Fibroblast of skin of back (primary cell): ENCODE results near the gene COPS3.

Experiments
- DNase-seq: peaks from one replicate; pipeline ENCODE4 v3.0.0-alpha.2; 2013

Gene COPS3

DNA sequence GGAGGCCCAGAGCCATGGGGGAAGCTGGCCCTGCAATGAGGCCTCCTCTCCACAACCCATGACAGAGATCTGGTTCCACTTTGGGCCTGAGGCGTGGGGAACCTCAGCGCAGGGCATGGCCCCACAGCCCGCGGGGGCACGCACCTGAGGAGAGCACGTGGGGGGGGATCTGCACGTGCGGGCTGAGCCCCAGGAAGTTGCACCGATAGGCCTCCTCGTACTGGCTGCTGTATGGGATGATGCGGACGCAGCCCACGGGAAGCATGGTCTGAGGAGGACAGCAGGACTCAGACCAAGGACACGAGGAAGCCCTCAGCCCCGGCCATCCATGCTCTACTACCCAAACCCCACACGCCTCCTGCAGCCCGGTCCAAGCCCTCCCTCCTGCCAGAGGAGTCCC, 64.8 kb downstream of the COPS3 start:
- DNase-seq, result no peak

GRCh38 chr17:17215575-17215974, 65.5 kb downstream of the COPS3 start:
- no peak for DNase-seq

- no peak for DNase-seq
Observed at GRCh38 chr17:17214646-17215436, 66.2 kb downstream of the COPS3 start.

DNA sequence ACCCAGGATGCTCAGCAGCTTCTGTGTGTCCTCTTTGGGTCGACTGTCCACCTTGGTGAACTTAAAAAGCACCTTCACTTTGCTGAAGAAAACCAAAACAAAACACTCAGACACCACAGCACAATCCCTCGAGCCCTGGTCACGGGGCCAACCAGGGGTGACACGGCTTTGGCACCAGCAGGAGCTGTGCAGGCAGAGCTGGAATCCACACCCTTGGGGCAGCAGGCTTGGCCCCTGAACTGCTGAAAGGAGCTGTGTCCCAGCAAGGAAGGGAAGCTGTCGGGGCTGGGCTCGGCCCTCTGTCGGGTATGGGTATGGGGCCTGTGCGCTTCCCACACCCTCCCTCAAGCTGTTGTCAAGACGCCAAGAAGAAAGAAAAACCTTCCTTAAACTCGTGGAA, 67.3 kb downstream of the COPS3 start:
- DNase-seq, result no peak

GRCh38 chr17:17207998-17208397, 73.0 kb downstream of the COPS3 start:
- DNase-seq, result no peak

- DNase-seq, result no peak
Observed at GRCh38 chr17:17206913-17207335, 74.1 kb downstream of the COPS3 start.

DNA sequence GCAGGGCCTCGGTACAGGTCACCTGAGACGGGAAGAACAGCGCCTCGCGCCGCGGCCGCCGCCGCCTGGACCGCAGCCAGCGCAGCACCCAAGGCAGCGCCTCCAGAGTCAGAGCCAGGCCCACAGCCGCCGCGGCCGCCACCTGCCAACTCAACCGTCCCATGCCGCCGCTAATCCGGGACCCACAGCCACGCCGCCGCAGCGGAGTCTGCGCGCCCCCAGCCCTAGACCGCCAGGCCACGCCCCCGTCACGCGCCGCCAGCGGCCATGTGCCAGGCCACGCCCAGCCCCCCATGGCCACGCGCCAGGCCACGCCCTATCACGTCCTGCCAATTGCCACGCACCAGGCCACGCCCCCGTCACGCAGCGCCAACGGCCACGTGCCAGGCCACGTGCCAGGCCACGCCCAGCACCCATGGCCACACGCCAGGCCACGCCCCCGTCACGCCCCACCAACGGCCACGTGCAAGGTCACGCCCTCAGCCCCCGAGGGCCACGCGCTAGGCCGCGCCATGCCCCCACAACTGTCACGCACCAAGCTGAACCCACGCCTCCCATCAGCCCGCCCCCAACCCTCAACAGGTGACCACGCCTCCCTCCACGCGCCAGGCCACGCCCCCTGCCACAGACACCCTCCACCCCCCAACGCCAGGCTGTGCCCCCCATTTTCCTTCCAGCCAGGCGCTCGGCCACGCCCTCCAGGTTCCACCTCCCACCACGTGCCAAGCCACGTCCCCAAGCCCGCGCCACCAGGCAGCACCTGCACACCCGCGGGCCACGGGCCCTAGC, 74.7 kb downstream of the COPS3 start, which contains the start of gene PLD6:
Gene PLD6, minus strand, starts transcription at position 210 of the 789 bp plus-strand sequence. Its CDS starts 47 bp downstream, at position 163.
- DNase-seq, result peak; percentile 30

DNA sequence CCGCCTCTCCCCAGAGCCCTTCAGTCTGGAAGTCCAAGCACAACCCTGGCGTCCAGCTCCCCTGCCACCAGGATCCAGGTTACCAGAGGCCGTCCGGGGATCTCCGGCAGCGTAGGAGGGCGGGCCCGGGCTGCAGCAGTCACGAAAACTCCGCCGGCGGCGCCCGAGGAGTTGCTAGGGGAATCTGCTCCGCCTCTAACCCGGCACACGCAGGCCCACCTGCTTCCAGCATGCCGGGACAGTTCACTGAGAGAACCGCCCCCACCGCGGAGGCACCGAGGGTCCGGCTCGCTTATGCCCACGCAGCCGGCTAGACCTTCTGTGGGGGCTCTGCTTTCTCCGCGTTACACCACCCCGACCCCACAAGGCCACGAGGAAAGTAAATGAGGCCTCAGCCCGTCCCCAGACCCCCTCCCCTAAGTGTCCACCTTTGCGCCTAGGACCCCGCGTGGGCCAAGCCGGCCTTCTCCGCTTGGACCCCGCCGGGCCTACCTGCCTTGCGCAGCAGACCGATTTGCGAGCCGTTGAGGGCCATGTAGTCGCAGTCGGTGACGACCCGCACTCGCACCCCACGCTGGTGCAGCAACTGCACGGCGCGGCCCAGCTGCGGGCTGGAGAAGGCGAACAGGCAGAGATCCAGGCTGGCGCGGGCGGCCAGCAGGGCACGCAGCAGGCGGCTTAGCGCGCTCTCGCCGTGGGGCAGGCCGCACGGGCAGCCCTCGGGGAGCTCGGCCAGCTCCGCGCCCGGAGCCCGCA, 75.5 kb downstream of the COPS3 start:
- DNase-seq, result peak; percentile 17

GRCh38 chr17:17204635-17205231, 76.3 kb downstream of the COPS3 start:
- DNase-seq, result no peak

DNA sequence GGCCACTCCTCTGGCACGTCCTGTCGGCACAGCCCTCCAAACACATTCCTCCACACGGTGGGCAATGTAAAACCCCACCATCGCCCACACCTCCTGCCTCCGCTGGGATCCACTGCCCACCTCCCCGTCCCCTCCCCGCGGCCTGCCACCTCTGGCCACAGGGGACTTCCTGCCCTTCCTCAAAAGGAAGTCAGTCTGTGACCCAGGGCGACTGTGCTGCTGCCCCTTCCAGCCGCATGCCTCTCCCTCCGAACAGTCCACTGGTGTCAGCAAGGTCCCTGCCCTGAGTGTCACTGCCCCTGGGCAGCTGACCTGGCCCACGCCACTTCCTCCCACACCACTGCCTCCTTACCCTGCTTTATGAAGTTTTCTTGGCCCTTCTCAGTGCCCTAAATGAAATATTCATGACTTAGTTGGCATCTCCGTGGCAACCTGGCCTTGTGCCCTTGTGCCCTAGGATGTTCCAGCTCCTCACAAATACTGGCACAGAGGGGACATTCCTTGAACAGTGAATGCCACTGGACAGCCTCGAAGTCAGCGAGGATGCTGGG, 76.9 kb downstream of the COPS3 start:
- DNase-seq, result no peak

- no peak for DNase-seq
Observed at GRCh38 chr17:17203173-17203730, 77.8 kb downstream of the COPS3 start.

DNA sequence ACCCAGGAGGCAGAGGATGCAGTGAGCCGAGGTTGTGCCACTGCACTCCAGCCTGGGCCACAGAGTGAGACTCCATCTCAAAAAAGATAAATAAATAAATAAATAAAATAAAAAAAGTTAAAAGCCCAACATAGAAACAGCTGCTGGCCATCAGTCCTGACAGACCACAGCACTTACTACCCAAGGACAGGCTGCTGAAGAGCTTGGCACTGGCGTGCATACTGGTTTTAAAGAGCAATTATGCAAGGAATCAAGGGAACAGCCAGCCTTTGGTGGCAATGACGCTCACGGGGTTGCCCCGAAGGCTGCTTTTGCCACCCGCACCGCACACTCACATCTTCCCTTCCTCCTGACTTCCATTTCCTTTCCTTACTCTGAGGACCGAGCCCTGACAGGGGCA, 79.1 kb downstream of the COPS3 start:
- DNase-seq, result no peak

DNA sequence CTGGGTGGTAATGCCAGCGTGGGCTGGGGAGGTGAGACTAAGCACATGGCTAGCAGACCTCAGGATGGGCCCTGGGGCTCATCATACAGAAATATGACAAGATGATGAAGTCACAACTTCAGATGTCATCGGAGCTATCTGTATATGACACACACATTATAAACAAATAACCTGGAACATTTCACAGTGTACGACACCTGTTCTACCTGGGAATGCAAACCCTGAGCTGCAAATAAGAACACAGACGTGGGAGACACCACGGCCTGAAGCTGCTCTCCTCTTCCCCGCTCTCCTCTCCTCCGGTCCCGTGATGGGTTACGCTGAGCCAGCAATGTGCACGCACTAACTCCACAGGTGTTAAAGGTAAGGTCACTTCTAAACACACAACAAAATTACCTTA, 79.8 kb downstream of the COPS3 start:
- no peak for DNase-seq

GRCh38 chr17:17200831-17201230, 80.2 kb downstream of the COPS3 start:
- no peak for DNase-seq

DNA sequence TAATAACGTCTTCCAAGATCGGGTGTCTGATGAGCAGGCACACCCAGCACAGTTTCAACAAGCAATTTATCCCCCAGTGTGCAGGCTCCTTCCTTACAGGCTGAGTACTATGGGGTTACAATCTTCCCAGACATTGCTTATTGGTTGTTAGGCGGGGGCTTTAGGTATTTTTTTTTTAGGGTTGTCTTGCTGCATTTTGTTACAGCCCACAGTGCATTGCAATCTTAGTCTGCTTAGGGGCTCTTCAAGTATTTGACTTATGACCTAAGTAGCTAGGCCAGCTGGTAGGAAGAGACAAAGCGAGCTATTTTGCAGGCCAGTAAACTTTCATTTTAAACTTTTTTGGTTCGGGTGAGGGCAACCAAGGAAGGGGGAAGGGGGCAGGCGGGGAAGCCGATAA, 80.7 kb downstream of the COPS3 start:
- no peak for DNase-seq

DNA sequence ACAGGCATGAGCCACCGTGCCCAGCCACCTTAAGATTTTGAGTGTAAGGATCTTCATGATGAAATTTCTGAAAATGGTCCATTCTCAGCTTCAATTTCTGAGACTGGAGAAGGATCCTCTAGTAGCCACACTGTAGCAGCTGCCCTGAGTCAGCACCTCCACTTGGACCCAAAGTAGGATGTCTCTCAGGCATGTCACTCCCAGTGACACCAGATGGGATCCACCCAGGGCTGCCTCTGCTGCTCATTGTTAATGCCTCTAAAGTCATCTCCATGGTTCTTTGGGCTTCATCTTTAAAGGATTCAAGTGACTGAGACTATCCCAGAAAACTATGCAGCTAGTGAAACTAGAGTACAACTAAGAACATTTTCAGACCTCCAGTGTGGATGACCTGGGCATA, 82.8 kb downstream of the COPS3 start:
- DNase-seq, result no peak

- peak; percentile 20 for DNase-seq
Observed at GRCh38 chr17:17196776-17197175, 84.3 kb downstream of the COPS3 start.
